BJ (cell line): ENCODE data around the gene NDUFB7. TPM values are rescaled to one million over a fixed set of nuclear protein-coding genes. Genes with fewer than 3 reads are reported as not detected.
"Not testable (repeated sequence)": the region's sequence is repeated elsewhere in the genome, so short reads cannot be mapped to it uniquely, and the experiment has no call there.

Experiments used
- CTCF ChIA-PET: fragments of 350-600 bp; formaldehyde crosslinking; extraction: SDS; loops from one replicate; lab custom pipeline; 2021; ENCODE audit warnings: antibody characterized with exemption, inconsistent platforms; lab: Yijun Ruan, JAX
- POLR2A ChIA-PET: fragments of 300-600 bp; sonication (Branson Sonifier 250); formaldehyde crosslinking; extraction: SDS; loops from one replicate; lab custom pipeline; 2021; ENCODE audit warnings: antibody characterized with exemption; lab: Charles Lee
- DNase-seq: peaks from one replicate; pipeline ENCODE4 v3.0.0-alpha.2; 2011; ENCODE audit warnings: low read depth
- H3K27me3 ChIP-seq: 2 replicates; pipeline ENCODE4 v1.6.0; 2011; ENCODE audit warnings: low read length; ENCODE audit not compliant: control insufficient read depth, insufficient read depth
- H3K36me3 ChIP-seq: 2 replicates; pipeline ENCODE4 v1.5.1; 2011; ENCODE audit warnings: low read length; ENCODE audit not compliant: control insufficient read depth, insufficient read depth
- H3K4me3 ChIP-seq: 2 replicates; pipeline ENCODE4 v1.5.1; 2011; ENCODE audit warnings: low read depth, mild to moderate bottlenecking, control low read depth, low read length
- CTCF ChIP-seq: IDR thresholded peaks from 2 replicates; pipeline ENCODE4 v1.5.1; 2011; ENCODE audit warnings: low read depth, mild to moderate bottlenecking, control low read depth, inconsistent platforms, low read length, moderate library complexity; ENCODE audit not compliant: insufficient read depth
- polyA plus RNA-seq: library from polyadenylated mRNA; depleted of rRNA; stranded (reverse); fragments of >200 nt; gene quantifications from 2 replicates; pipeline ENCODE4 v1.2.3, GENCODE V29; 2011

NDUFB7 gene
- polyA plus RNA-seq, 1 experiment, result 147 TPM

GRCh38 chr19:14612657-14613056 is 40.8 kb upstream of the NDUFB7 start:
- DNase-seq, result no peak
- Histone ChIP-seq H3K27me3 (no peaks in the 10 kb centered on the region), H3K36me3 (no peaks in the 10 kb centered on the region), H3K4me3 (no peak overlapping the region)
- ChIA-PET POLR2A (no interaction called here), CTCF (interaction anchor here (1.3 kb wide), 1 partner anchor 39 kb away, joined by 3 read pairs; no protein-coding TSS in a partner anchor)
- TF ChIP-seq CTCF, result no peak

GRCh38 chr19:14612242-14612641 is 40.4 kb upstream of the NDUFB7 start:
- POLR2A ChIA-PET, DNase-seq, H3K36me3 ChIP-seq, H3K4me3 ChIP-seq, H3K27me3 ChIP-seq: not testable (repeated sequence)
- CTCF ChIA-PET, result interaction anchor here (1.3 kb wide), 1 partner anchor 38 kb away, joined by 3 read pairs; no protein-coding TSS in a partner anchor

DNA sequence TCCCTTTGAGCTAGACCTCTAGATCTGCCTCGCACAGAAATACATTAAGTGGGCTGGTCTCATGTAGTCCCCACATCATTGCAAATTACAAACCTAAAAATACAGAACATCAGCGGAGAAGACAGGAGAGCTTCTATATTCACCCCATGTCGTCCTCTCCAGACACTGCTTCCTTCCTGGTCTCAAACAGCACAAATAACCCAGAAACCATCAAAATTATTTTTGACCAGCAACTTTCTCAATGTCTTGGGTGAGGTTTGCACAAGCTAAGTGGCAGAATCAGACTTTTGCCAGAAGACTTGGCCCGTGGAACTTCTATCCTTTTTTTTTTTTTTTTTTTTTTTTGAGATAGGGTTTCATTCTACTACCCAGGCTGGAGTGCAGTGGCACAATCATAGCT is 39.2 kb upstream of the NDUFB7 start:
- H3K27me3 ChIP-seq, result no peaks in the 10 kb centered on the region
- ChIA-PET CTCF (no interaction called here), POLR2A (no interaction called here)
- no peak overlapping the region for H3K4me3 ChIP-seq
- no peak for TF ChIP-seq CTCF
- no peaks in the 10 kb centered on the region for H3K36me3 ChIP-seq
- DNase-seq, result no peak

- Histone ChIP-seq H3K4me3 (no peak overlapping the region), H3K36me3 (no peaks in the 10 kb centered on the region), H3K27me3 (no peaks in the 10 kb centered on the region)
- ChIA-PET CTCF (no interaction called here), POLR2A (no interaction called here)
- TF ChIP-seq CTCF, result no peak
- no peak for DNase-seq
These were observed 34.8 kb upstream of the NDUFB7 start for GRCh38 chr19:14606627-14607026.

DNA sequence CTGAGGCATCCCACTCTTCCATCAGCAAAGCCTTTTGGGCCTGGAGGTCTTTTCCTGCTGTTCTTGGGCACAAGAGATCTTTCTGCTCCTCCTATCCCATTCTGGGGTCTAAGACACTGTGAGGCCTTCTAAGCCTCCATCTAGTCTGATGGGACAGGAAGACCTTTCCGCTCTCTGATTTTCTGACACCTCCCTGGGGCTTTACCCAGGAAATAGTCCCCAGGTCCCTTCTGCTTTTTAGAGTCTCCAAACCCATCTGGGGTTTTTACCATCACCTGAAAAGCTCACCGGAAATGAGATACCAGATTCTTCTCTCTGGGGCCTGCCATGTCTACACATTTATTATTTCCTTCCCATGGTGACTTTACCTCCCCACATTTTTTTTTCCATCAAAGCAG is 32.1 kb upstream of the NDUFB7 start:
- no peak for TF ChIP-seq CTCF
- ChIA-PET CTCF (no interaction called here), POLR2A (no interaction called here)
- no peaks in the 10 kb centered on the region for H3K27me3 ChIP-seq
- H3K36me3 ChIP-seq, result no peaks in the 10 kb centered on the region
- DNase-seq, result no peak
- H3K4me3 ChIP-seq, result no peak overlapping the region

DNA sequence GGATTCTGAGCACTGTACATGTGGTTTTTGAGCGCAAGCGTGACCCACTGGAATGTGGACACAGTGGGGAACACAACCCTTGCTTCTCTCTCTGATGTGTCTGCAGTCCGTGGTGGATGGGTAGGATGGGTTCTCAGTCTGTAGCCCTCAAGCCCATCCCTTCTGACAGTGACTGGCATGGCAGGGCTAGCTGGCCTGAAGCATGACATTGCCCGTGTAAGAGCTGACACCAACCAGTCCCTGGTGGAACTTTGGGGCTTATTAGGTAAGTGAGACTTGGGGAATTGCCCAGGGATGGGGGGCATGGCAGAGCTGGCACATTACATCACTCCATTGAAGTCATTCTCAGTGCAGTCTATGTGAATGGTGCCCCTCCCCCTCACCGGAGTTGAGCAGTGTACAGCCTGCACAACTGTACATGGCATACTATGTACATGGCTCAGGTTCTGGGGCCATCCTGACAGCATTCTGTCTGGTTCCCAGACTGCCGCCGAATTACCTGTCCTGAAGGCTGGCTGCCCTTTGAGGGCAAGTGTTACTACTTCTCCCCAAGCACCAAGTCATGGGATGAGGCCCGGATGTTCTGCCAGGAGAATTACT is 27.8 kb upstream of the NDUFB7 start:
- ChIA-PET CTCF (no interaction called here), POLR2A (no interaction called here)
- TF ChIP-seq CTCF, result no peak
- Histone ChIP-seq H3K27me3 (no peaks in the 10 kb centered on the region), H3K36me3 (no peaks in the 10 kb centered on the region), H3K4me3 (no peak overlapping the region)
- no peak for DNase-seq
